ENCODE measurements around the gene ZSCAN9. TPM values are rescaled to one million over a fixed set of nuclear protein-coding genes. Genes with fewer than 3 reads are reported as not detected.

Gene ZSCAN9
- total and polyA plus RNA-seq, 2 experiments from 2014 or later, result 7.4 to 12.2 TPM

DNA sequence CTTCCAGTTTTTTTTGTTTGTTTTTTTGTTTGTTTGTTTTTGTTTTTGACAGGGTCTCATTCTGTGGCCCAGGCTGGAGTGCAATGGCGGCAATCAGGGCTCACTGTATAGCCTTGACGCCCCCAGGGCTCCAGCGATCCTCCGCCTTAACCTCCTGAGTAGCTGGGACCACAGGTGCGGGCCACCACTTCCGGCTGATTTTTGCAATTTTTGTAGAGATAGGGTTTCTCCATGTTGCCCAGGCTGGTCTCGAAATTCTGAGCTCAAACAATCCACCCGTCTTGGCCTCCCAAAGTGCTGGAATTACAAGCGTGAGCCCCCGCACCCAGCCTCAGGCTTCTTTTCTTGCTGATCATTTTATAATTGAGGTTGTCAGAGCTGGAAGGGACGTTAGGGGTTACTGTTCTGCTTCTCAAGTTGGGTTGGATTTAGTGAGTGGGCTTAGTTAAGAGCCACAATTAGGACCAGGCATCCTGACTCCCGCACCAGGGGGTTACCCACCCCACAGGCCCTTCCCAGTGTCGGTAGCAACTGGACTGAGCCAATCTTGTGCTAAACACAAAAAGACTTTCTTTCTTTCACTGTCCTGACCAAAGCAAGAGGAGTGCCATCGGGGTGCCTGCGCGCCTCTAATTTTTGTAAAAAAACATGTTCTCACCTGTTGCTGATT lies 13.1 kb upstream of the ZSCAN9 start:
- 15% methylated on average over 16 of the region's 16 CpGs for WGBS (ENCODE audit: low lambda C conversion rate, missing lambda C conversion rate)
- Histone ChIP-seq H3K9me2 (replicated peaks; ENCODE audit: insufficient read depth) (no peaks in the 10 kb centered on the region), H4K20me1 (ENCODE audit: insufficient read depth, poor library complexity, severe bottlenecking) (no peaks in the 10 kb centered on the region), H3K79me2 (no peaks in the 10 kb centered on the region), H3K4me3 (peak overlapping the region; percentile 21), H3K36me3 (replicated peaks; ENCODE audit: insufficient read depth, low read depth) (no peaks in the 10 kb centered on the region), H3K27ac (no peak overlapping the region), H3K27me3 (peaks cover 93% of the 10 kb centered on the region), H3K4me1 (ENCODE audit: insufficient read depth) (peaks cover 11% of the 10 kb centered on the region), H3K4me2 (peak overlapping the region; percentile 69), H2AFZ (peak overlapping the region; percentile 74), H3K9me3 (ENCODE audit: low read depth) (no peaks in the 10 kb centered on the region)
- TF ChIP-seq EZH2phosphoT487 (IDR thresholded peaks at IDR 0.05; ENCODE audit: low read depth, severe bottlenecking, unreplicated experiment), result no peak
- no peak for DNase-seq (ENCODE audit: low spot score)

DNA sequence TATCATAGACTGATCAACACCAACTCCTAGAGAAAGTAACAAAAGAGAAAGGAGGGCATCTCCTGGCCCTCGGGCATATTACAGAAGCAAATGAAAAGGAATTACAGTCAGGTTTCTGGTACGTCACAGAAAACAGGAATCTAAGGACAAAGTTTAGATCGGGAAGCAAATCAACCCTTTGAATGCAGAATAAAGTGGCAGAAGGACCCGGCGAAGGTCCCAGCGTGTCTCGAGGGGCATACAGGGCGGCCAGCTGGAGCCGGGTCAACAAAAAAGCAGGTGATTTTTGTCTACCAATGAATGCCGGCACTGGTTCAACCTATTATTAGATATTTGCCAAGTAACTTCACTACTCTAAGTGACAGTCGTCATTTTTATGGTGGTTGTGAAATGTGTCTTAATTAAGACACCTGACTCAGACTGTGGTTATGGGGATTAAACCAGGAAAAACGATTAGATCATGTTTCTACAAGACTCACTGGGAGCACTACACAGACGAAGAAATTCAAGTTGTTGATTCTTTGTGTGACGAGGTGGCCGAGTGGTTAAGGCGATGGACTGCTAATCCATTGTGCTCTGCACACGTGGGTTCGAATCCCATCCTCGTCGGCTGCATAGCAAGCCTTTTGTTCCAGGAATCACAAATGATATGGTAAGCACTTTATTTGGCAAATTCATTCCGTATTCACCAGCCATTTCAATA lies 12.4 kb upstream of the ZSCAN9 start:
- H3K27ac ChIP-seq, result no peak overlapping the region
- peak; percentile 62 for DNase-seq (ENCODE audit: low spot score)
- WGBS (ENCODE audit: low lambda C conversion rate, missing lambda C conversion rate), result 2% methylated on average over 21 of the region's 21 CpGs
- H2AFZ ChIP-seq, result peak overlapping the region; percentile 74
- no peaks in the 10 kb centered on the region for H3K36me3 ChIP-seq (replicated peaks; ENCODE audit: insufficient read depth, low read depth)
- H3K27me3 ChIP-seq, result peaks cover 86% of the 10 kb centered on the region
- no peaks in the 10 kb centered on the region for H4K20me1 ChIP-seq (ENCODE audit: insufficient read depth, poor library complexity, severe bottlenecking)
- H3K9me3 ChIP-seq (ENCODE audit: low read depth), result no peaks in the 10 kb centered on the region
- no peak for TF ChIP-seq EZH2phosphoT487 (IDR thresholded peaks at IDR 0.05; ENCODE audit: low read depth, severe bottlenecking, unreplicated experiment)
- no peak for TF ChIP-seq EZH2 (IDR thresholded peaks at IDR 0.05; ENCODE audit: borderline replicate concordance)
- TF ChIP-seq, protein P1, sequence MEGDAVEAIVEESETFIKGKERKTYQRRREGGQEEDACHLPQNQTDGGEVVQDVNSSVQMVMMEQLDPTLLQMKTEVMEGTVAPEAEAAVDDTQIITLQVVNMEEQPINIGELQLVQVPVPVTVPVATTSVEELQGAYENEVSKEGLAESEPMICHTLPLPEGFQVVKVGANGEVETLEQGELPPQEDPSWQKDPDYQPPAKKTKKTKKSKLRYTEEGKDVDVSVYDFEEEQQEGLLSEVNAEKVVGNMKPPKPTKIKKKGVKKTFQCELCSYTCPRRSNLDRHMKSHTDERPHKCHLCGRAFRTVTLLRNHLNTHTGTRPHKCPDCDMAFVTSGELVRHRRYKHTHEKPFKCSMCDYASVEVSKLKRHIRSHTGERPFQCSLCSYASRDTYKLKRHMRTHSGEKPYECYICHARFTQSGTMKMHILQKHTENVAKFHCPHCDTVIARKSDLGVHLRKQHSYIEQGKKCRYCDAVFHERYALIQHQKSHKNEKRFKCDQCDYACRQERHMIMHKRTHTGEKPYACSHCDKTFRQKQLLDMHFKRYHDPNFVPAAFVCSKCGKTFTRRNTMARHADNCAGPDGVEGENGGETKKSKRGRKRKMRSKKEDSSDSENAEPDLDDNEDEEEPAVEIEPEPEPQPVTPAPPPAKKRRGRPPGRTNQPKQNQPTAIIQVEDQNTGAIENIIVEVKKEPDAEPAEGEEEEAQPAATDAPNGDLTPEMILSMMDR (IDR thresholded peaks at IDR 0.05; ENCODE audit: poor library complexity), result no peak
- H3K4me2 ChIP-seq, result peak overlapping the region; percentile 69
- H3K4me1 ChIP-seq (ENCODE audit: insufficient read depth), result peaks cover 5% of the 10 kb centered on the region
- peak overlapping the region; percentile 21 for H3K4me3 ChIP-seq
- no peaks in the 10 kb centered on the region for H3K9me2 ChIP-seq (replicated peaks; ENCODE audit: insufficient read depth)
- no peaks in the 10 kb centered on the region for H3K79me2 ChIP-seq

DNA sequence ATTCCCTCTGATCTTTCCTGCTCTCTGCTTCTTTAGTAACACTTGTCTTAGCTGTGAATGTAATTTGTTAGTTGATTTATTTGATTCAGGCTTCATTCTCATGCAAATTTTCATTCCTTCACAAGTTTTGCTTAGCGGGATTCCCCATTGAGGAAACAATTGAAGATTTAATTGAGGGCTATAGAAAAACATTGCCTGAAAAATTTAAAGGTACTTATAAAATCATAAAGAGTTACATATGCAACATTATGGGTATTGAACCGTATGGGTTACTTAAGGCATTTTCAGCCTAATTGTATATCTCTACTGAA lies 11.9 kb upstream of the ZSCAN9 start:
- 26% methylated on average over 2 of the region's 2 CpGs for WGBS (ENCODE audit: low lambda C conversion rate, missing lambda C conversion rate)
- DNase-seq (ENCODE audit: low spot score), result no peak
- Histone ChIP-seq H4K20me1 (ENCODE audit: insufficient read depth, poor library complexity, severe bottlenecking) (no peaks in the 10 kb centered on the region), H3K79me2 (no peaks in the 10 kb centered on the region), H3K9me3 (ENCODE audit: low read depth) (no peaks in the 10 kb centered on the region), H3K36me3 (replicated peaks; ENCODE audit: insufficient read depth, low read depth) (no peaks in the 10 kb centered on the region), H2AFZ (no peak overlapping the region), H3K27ac (no peak overlapping the region), H3K9me2 (replicated peaks; ENCODE audit: insufficient read depth) (no peaks in the 10 kb centered on the region), H3K4me2 (peak overlapping the region; percentile 69), H3K27me3 (peaks cover 81% of the 10 kb centered on the region), H3K4me1 (ENCODE audit: insufficient read depth) (peaks cover under 1% of the 10 kb centered on the region), H3K4me3 (no peak overlapping the region)
- TF ChIP-seq, protein P1 (IDR thresholded peaks at IDR 0.05; ENCODE audit: poor library complexity), result no peak
- no peak for TF ChIP-seq EZH2phosphoT487 (IDR thresholded peaks at IDR 0.05; ENCODE audit: low read depth, severe bottlenecking, unreplicated experiment)
- no peak for TF ChIP-seq EZH2 (IDR thresholded peaks at IDR 0.05; ENCODE audit: borderline replicate concordance)

DNA sequence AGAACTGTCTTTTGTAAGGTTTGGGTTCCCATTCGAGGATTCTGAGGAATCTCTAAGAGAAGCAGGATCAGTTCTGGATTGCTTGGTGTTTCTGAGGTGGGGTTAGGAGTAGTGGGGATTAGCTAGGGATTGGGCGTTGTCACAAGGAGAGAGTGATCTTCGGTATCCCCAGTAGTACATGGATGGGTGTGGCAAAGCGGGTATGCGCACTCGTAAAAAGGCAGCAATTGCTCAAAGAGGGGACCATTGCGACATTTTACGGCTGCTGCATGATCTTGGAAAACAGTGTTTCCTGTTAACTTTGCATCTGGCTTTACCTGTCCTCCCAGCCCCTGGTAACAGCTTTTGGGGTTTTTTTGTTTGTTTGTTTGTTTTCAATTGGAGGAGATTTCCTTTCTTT lies 9.7 kb upstream of the ZSCAN9 start:
- Histone ChIP-seq H3K79me2 (no peaks in the 10 kb centered on the region), H3K4me3 (no peak overlapping the region), H2AFZ (no peak overlapping the region), H3K9me2 (replicated peaks; ENCODE audit: insufficient read depth) (no peaks in the 10 kb centered on the region), H3K4me2 (no peak overlapping the region), H3K27me3 (peaks cover 59% of the 10 kb centered on the region), H3K27ac (no peak overlapping the region), H3K9me3 (ENCODE audit: low read depth) (no peaks in the 10 kb centered on the region), H3K4me1 (ENCODE audit: insufficient read depth) (no peaks in the 10 kb centered on the region), H4K20me1 (ENCODE audit: insufficient read depth, poor library complexity, severe bottlenecking) (no peaks in the 10 kb centered on the region), H3K36me3 (replicated peaks; ENCODE audit: insufficient read depth, low read depth) (no peaks in the 10 kb centered on the region)
- DNase-seq (ENCODE audit: low spot score), result no peak
- TF ChIP-seq EZH2phosphoT487 (IDR thresholded peaks at IDR 0.05; ENCODE audit: low read depth, severe bottlenecking, unreplicated experiment), result no peak
- no peak for TF ChIP-seq EZH2 (IDR thresholded peaks at IDR 0.05; ENCODE audit: borderline replicate concordance)
- 80% methylated on average over 8 of the region's 8 CpGs for WGBS (ENCODE audit: low lambda C conversion rate, missing lambda C conversion rate)
